ENCODE results near the gene ARFRP1. TPM values are rescaled to one million over a fixed set of nuclear protein-coding genes. Genes with fewer than 3 reads are reported as not detected.

ARFRP1 gene
- total and polyA plus RNA-seq, 2 of the 4 experiments (the other 2 are of a cell fraction): 25.3 to 36.6 TPM

- no TSS peak for BruUV-seq (replicated peaks)
- H3K23ac ChIP-seq (ENCODE audit: low read depth, low read length): no peak overlapping the region
- dilution Hi-C loops (cut with HindIII; ENCODE audit: low sequenced_read_pairs, unreplicated experiment) (no loop called here), in situ Hi-C loops (cut with MboI; ENCODE audit: low sequenced_read_pairs) (no loop called here), intact Hi-C loops (cut with micrococcal nuclease) (no loop called here)
- no peak overlapping the region for H3K4ac ChIP-seq (ENCODE audit: low read depth, low read length)
- H4K8ac ChIP-seq (ENCODE audit: low read depth in 2 of 2, low read length in 2 of 2): peak overlapping the region in 1 of 2 experiments; percentile 29; a peak in 1 of 4 replicates
- peak overlapping the region; percentile 7 for H2BK5ac ChIP-seq (ENCODE audit: low read depth, low read length, poor library complexity, severe bottlenecking)
- ATAC-seq (ENCODE audit: low read depth) (no peak), DNase-seq (no peak)
- no peak overlapping the region for H2BK20ac ChIP-seq (ENCODE audit: low read depth, low read length)
- H2BK15ac ChIP-seq (ENCODE audit: low read depth, low read length): no peak overlapping the region
- H3K79me1 ChIP-seq (ENCODE audit: low read depth in 1 of 2, low read length in 2 of 2): peaks cover 11 to 40% of the 10 kb centered on the region in 2 experiments; a peak in 3 of 4 replicates
- H3K9ac ChIP-seq (ENCODE audit: low read depth, low read length): no peak overlapping the region
- no peak overlapping the region for H3K14ac ChIP-seq (replicated peaks; ENCODE audit: low read depth, low read length)
- H3K9me1 ChIP-seq (ENCODE audit: insufficient read depth, low read length): no peaks in the 10 kb centered on the region
- POLR2A ChIA-PET (ENCODE audit: unreplicated experiment): interaction anchor here (1.2 kb wide), 1 partner anchor 12 kb away, joined by 4 read pairs; the partner anchor contains the start of genes ARFRP1 and ZGPAT
- no peak overlapping the region for H3K4me3 ChIP-seq (ENCODE audit: insufficient read depth, low read depth, low read length)
- H3K36me3 ChIP-seq (ENCODE audit: control insufficient read depth, insufficient read depth, low read length): peaks cover 10% of the 10 kb centered on the region; the same call in 1 of the 2 replicates
- no peak overlapping the region for H4K5ac ChIP-seq (ENCODE audit: low read depth, low read length)
- H3K4me1 ChIP-seq (ENCODE audit: control insufficient read depth, insufficient read depth, low read length): peaks cover 22% of the 10 kb centered on the region
- H4K91ac ChIP-seq (ENCODE audit: insufficient read depth, low read depth, low read length): no peak overlapping the region
- TF ChIP-seq, protein P1, sequence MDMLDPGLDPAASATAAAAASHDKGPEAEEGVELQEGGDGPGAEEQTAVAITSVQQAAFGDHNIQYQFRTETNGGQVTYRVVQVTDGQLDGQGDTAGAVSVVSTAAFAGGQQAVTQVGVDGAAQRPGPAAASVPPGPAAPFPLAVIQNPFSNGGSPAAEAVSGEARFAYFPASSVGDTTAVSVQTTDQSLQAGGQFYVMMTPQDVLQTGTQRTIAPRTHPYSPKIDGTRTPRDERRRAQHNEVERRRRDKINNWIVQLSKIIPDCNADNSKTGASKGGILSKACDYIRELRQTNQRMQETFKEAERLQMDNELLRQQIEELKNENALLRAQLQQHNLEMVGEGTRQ (IDR thresholded peaks at IDR 0.05; ENCODE audit: low read depth, low read length): no peak
- TF ChIP-seq POLR2A (IDR thresholded peaks at IDR 0.05; ENCODE audit: low read depth, low read length): no peak
- no peak for TF ChIP-seq MXI1 (IDR thresholded peaks at IDR 0.05; ENCODE audit: borderline replicate concordance, low read depth, low read length)
- TF ChIP-seq CHD1 (IDR thresholded peaks at IDR 0.05; ENCODE audit: low read depth, low read length): no peak
- TF ChIP-seq NFE2L2 (IDR thresholded peaks at IDR 0.05; ENCODE audit: low read depth, low read length): no peak
- no peak for TF ChIP-seq FOS (IDR thresholded peaks at IDR 0.05; ENCODE audit: low read depth, low read length)
- no peak for TF ChIP-seq RCOR1 (IDR thresholded peaks at IDR 0.05; ENCODE audit: insufficient replicate concordance, low read length)
- no peak for TF ChIP-seq MAFK (IDR thresholded peaks at IDR 0.05; ENCODE audit: low read depth, low read length)
- H3K4me2 ChIP-seq (ENCODE audit: low read depth, low read length): no peak overlapping the region
- CTCF ChIA-PET: no interaction called here
- WGBS, 2 experiments (ENCODE audit: extremely low coverage in 2 of 2, insufficient read length in 1 of 2): 95% methylated on average over 9 of the region's 25 CpGs; no CpG with 5 or more reads in 1 of the 2 experiments
- peak overlapping the region; percentile 77 for H2AK9ac ChIP-seq (replicated peaks; ENCODE audit: low read depth, low read length, poor library complexity)
- no peak overlapping the region for H3K27ac ChIP-seq (ENCODE audit: insufficient read depth, low read length)
- H2AFZ ChIP-seq (replicated peaks; ENCODE audit: low read length, poor library complexity): peak overlapping the region; percentile 14
- no peaks in the 10 kb centered on the region for H4K20me1 ChIP-seq (ENCODE audit: insufficient read depth, low read length)
- H2BK120ac ChIP-seq (ENCODE audit: low read depth, low read length): no peak overlapping the region
- no peak overlapping the region for H3K18ac ChIP-seq (ENCODE audit: low read depth, low read length)
- no peaks in the 10 kb centered on the region for H3K27me3 ChIP-seq (ENCODE audit: control insufficient read depth, insufficient read depth, low read length)
- no peaks in the 10 kb centered on the region for H3K9me3 ChIP-seq (ENCODE audit: control insufficient read depth, insufficient read depth, low read length)
- no peak overlapping the region for H3K56ac ChIP-seq (ENCODE audit: extremely low read depth, insufficient read depth, low read length)
- H2AK5ac ChIP-seq (ENCODE audit: low read depth, low read length): no peak overlapping the region; the same call in 1 of the 2 replicates
Observed at GRCh38 chr20:63695424-63696305, 12.1 kb downstream of the ARFRP1 start.
